ENCODE results near the gene SH3BGR. TPM values are rescaled to one million over a fixed set of nuclear protein-coding genes. Genes with fewer than 3 reads are reported as not detected.
"Not testable (repeated sequence)": the region's sequence is repeated elsewhere in the genome, so short reads cannot be mapped to it uniquely, and the experiment has no call there.

The SH3BGR gene
- total and polyA plus RNA-seq, 4 donors = 0.33 to 5.4 (median 2.0) TPM

- H3K27me3 ChIP-seq (ENCODE audit: control insufficient read depth in 4 of 4, insufficient read depth in 4 of 4, low read length in 3 of 4) = peaks cover 0 to 2% (median 0%) of the 10 kb centered on the region in 4 donors
- no peak for TF ChIP-seq YY1 (IDR thresholded peaks at IDR 0.05)
- TF ChIP-seq RXRA (IDR thresholded peaks at IDR 0.05) = no peak
- TF ChIP-seq NR2F2 (IDR thresholded peaks at IDR 0.05) = no peak
- TF ChIP-seq ATF3 (IDR thresholded peaks at IDR 0.05) = no peak
- no peak for TF ChIP-seq HNF4G (IDR thresholded peaks at IDR 0.05)
- H3K9me3 ChIP-seq (ENCODE audit: control insufficient read depth in 4 of 4, low read length in 3 of 4) = no peaks in the 10 kb centered on the region
- no peak overlapping the region for H3K27ac ChIP-seq (ENCODE audit: low read depth in 1 of 2, low read length in 2 of 2)
- WGBS = 16% methylated on average over 1 of the region's 1 CpG
- H3K9ac ChIP-seq (ENCODE audit: low read depth in 1 of 2, low read length in 2 of 2) = no peak overlapping the region
- no peak for DNase-seq (ENCODE audit: low spot score)
- H3K36me3 ChIP-seq (ENCODE audit: control insufficient read depth in 4 of 4, insufficient read depth in 3 of 4, low read depth in 1 of 4, low read length in 3 of 4) = no peaks in the 10 kb centered on the region
- H3K4me1 ChIP-seq (ENCODE audit: control insufficient read depth in 4 of 4, insufficient read depth in 4 of 4, low read length in 3 of 4) = no peaks in the 10 kb centered on the region
- H3K4me3 ChIP-seq (ENCODE audit: low read depth in 1 of 3, low read length in 3 of 3) = no peak overlapping the region
Observed at GRCh38 chr21:39537571-39537970, 85.8 kb downstream of the SH3BGR start.

- H3K27ac ChIP-seq (ENCODE audit: low read depth in 1 of 2, low read length in 2 of 2) = no peak overlapping the region
- no peak overlapping the region for H3K9ac ChIP-seq (ENCODE audit: low read depth in 1 of 2, low read length in 2 of 2)
- H3K4me3 ChIP-seq (ENCODE audit: low read depth in 1 of 3, low read length in 3 of 3) = no peak overlapping the region
- H3K4me1 ChIP-seq (ENCODE audit: control insufficient read depth in 4 of 4, insufficient read depth in 4 of 4, low read length in 3 of 4) = no peaks in the 10 kb centered on the region
- TF ChIP-seq RAD21 (IDR thresholded peaks at IDR 0.05) = no peak
- no peak for TF ChIP-seq FOXA1 (IDR thresholded peaks at IDR 0.05)
- TF ChIP-seq SP1 (IDR thresholded peaks at IDR 0.05) = no peak
- no peak for TF ChIP-seq EGR1 (IDR thresholded peaks at IDR 0.05; ENCODE audit: low read depth in 2 of 2)
- TF ChIP-seq TAF1 (conservative IDR thresholded peaks at IDR 0.05) = no peak
- TF ChIP-seq, protein P1, sequence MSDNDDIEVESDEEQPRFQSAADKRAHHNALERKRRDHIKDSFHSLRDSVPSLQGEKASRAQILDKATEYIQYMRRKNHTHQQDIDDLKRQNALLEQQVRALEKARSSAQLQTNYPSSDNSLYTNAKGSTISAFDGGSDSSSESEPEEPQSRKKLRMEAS (IDR thresholded peaks at IDR 0.05) = no peak
- no peak for TF ChIP-seq ATF3 (IDR thresholded peaks at IDR 0.05)
- no peak for TF ChIP-seq YY1 (IDR thresholded peaks at IDR 0.05)
- no peaks in the 10 kb centered on the region for H3K36me3 ChIP-seq (ENCODE audit: control insufficient read depth in 4 of 4, insufficient read depth in 3 of 4, low read depth in 1 of 4, low read length in 3 of 4)
- no peaks in the 10 kb centered on the region for H3K9me3 ChIP-seq (ENCODE audit: control insufficient read depth in 4 of 4, low read length in 3 of 4)
- H3K27me3 ChIP-seq (ENCODE audit: control insufficient read depth in 4 of 4, insufficient read depth in 4 of 4, low read length in 3 of 4) = peaks cover 0 to 2% (median 0%) of the 10 kb centered on the region in 4 donors
- WGBS = 89% methylated on average over 8 of the region's 8 CpGs
- no peak for DNase-seq (ENCODE audit: low spot score)
Observed at GRCh38 chr21:39538453-39539042, 86.8 kb downstream of the SH3BGR start.

GRCh38 chr21:39540367-39540766, 88.6 kb downstream of the SH3BGR start:
- H3K4me3 ChIP-seq (ENCODE audit: low read depth in 1 of 3, low read length in 3 of 3); H3K36me3 ChIP-seq (ENCODE audit: control insufficient read depth in 4 of 4, insufficient read depth in 3 of 4, low read depth in 1 of 4, low read length in 3 of 4); H3K4me1 ChIP-seq (ENCODE audit: control insufficient read depth in 4 of 4, insufficient read depth in 4 of 4, low read length in 3 of 4); H3K9ac ChIP-seq (ENCODE audit: low read depth in 1 of 2, low read length in 2 of 2); H3K27ac ChIP-seq (ENCODE audit: low read depth in 1 of 2, low read length in 2 of 2); H3K9me3 ChIP-seq (ENCODE audit: control insufficient read depth in 4 of 4, low read length in 3 of 4); DNase-seq (ENCODE audit: low spot score); H3K27me3 ChIP-seq (ENCODE audit: control insufficient read depth in 4 of 4, insufficient read depth in 4 of 4, low read length in 3 of 4): not testable (repeated sequence)
- WGBS = 91% methylated on average over 4 of the region's 4 CpGs

DNA sequence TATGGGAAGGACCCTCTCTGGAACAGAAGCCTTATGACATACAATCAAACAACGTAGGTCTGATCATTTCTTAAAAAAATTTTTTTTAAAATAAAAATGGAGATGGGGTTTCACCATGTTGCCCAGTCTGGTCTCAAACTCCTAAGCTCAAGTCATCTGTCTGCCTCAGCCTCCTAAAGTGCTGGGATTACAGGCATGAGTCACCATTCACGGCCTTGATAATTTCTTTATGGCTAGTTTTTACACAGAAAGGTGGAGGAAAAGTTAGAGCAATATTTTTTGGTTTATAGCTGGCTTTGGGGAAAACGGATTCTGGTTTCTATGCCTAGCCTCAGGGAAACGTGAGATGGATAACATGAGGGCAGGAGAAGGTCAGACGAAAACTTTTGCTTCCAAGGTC, 91.0 kb downstream of the SH3BGR start:
- no peak overlapping the region for H3K27ac ChIP-seq (ENCODE audit: low read depth in 1 of 2, low read length in 2 of 2)
- H3K9me3 ChIP-seq (ENCODE audit: control insufficient read depth in 4 of 4, low read length in 3 of 4) = no peaks in the 10 kb centered on the region
- no peaks in the 10 kb centered on the region for H3K36me3 ChIP-seq (ENCODE audit: control insufficient read depth in 4 of 4, insufficient read depth in 3 of 4, low read depth in 1 of 4, low read length in 3 of 4)
- WGBS = 72% methylated on average over 5 of the region's 5 CpGs
- H3K27me3 ChIP-seq (ENCODE audit: control insufficient read depth in 4 of 4, insufficient read depth in 4 of 4, low read length in 3 of 4) = peaks cover 0 to 4% (median 0%) of the 10 kb centered on the region in 4 donors
- TF ChIP-seq, protein P2, sequence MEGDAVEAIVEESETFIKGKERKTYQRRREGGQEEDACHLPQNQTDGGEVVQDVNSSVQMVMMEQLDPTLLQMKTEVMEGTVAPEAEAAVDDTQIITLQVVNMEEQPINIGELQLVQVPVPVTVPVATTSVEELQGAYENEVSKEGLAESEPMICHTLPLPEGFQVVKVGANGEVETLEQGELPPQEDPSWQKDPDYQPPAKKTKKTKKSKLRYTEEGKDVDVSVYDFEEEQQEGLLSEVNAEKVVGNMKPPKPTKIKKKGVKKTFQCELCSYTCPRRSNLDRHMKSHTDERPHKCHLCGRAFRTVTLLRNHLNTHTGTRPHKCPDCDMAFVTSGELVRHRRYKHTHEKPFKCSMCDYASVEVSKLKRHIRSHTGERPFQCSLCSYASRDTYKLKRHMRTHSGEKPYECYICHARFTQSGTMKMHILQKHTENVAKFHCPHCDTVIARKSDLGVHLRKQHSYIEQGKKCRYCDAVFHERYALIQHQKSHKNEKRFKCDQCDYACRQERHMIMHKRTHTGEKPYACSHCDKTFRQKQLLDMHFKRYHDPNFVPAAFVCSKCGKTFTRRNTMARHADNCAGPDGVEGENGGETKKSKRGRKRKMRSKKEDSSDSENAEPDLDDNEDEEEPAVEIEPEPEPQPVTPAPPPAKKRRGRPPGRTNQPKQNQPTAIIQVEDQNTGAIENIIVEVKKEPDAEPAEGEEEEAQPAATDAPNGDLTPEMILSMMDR (IDR thresholded peaks at IDR 0.05; ENCODE audit: low read depth, low read length, missing input control) = no peak
- no peak for TF ChIP-seq FOXA2 (IDR thresholded peaks at IDR 0.05)
- no peak overlapping the region for H3K4me3 ChIP-seq (ENCODE audit: low read depth in 1 of 3, low read length in 3 of 3)
- no peak overlapping the region for H3K9ac ChIP-seq (ENCODE audit: low read depth in 1 of 2, low read length in 2 of 2)
- no peaks in the 10 kb centered on the region for H3K4me1 ChIP-seq (ENCODE audit: control insufficient read depth in 4 of 4, insufficient read depth in 4 of 4, low read length in 3 of 4)
- no peak for DNase-seq (ENCODE audit: low spot score)

Data from liver (tissue), 9 donors.